Right ventricle myocardium superior (tissue), 1 donor: ENCODE data around the gene HS3ST2. TPM values are rescaled to one million over a fixed set of nuclear protein-coding genes. Genes with fewer than 3 reads are reported as not detected.

Experiments used
- ATAC-seq: fragments of 200-7000 bp; cut with Tn5 transposase; one replicate; pipeline ENCODE4 v1.9.1; 2020; ENCODE audit warnings: mild to moderate bottlenecking; ENCODE audit not compliant: poor library complexity
- DNase-seq: peaks from one replicate; pipeline ENCODE4 v3.0.0-alpha.2; 2020
- intact Hi-C: fragments of 100-400 bp; cut with DNase I; formaldehyde crosslinking; loops from one replicate; pipeline ENCODE4 v1.11.2; 2022
- total RNA-seq: library from RNA; stranded (reverse); fragmentation: NEBNext Ultra II Directional; extraction: Animal tissue kit (Norgen Biotek cat#: 25700); gene quantifications from one replicate; pipeline ENCODE4 v1.2.1, GENCODE V29; 2021
- donor health status: DM: no; HTN: yes; CAD: no; lungs with severe emphysema.

HS3ST2 gene
- total RNA-seq, 1 donor from 2014 or later, result 0.19 TPM

GRCh38 chr16:22948603-22949368 is 134.8 kb downstream of the HS3ST2 start:
- intact Hi-C loops, result loop anchor here (5.0 kb wide), 1 partner anchor 51 kb away; no protein-coding TSS in a partner anchor
- ATAC-seq, result peak; percentile 87
- DNase-seq, result peak; percentile 64

- DNase-seq, result no peak
- intact Hi-C loops, result no loop called here
- no peak for ATAC-seq
Measured at GRCh38 chr16:22955461-22956070, 141.6 kb downstream of the HS3ST2 start.

- ATAC-seq (no peak), DNase-seq (no peak)
- intact Hi-C loops, result no loop called here
Measured at GRCh38 chr16:22961206-22961605, 147.2 kb downstream of the HS3ST2 start.

GRCh38 chr16:22962905-22963304 is 148.9 kb downstream of the HS3ST2 start:
- DNase-seq (no peak), ATAC-seq (no peak)
- intact Hi-C loops, result no loop called here
